ENCODE data around the gene HPCAL1.

The HPCAL1 gene

GRCh38 chr2:10370895-10371294 is 68.2 kb downstream of the HPCAL1 start:
- Histone ChIP-seq H3K9me3 (ENCODE audit: control insufficient read depth, insufficient read depth, low read length) (no peaks in the 10 kb centered on the region), H3K27ac (ENCODE audit: low read depth, low read length) (no peak overlapping the region), H3K27me3 (ENCODE audit: control insufficient read depth, insufficient read depth, low read length) (no peaks in the 10 kb centered on the region), H3K36me3 (ENCODE audit: control insufficient read depth, insufficient read depth, low read length) (no peaks in the 10 kb centered on the region), H3K9ac (ENCODE audit: low read depth, low read length) (no peak overlapping the region), H3K4me1 (ENCODE audit: control insufficient read depth, insufficient read depth, low read length) (peaks cover 11% of the 10 kb centered on the region), H3K4me3 (ENCODE audit: low read depth, low read length) (no peak overlapping the region)

DNA sequence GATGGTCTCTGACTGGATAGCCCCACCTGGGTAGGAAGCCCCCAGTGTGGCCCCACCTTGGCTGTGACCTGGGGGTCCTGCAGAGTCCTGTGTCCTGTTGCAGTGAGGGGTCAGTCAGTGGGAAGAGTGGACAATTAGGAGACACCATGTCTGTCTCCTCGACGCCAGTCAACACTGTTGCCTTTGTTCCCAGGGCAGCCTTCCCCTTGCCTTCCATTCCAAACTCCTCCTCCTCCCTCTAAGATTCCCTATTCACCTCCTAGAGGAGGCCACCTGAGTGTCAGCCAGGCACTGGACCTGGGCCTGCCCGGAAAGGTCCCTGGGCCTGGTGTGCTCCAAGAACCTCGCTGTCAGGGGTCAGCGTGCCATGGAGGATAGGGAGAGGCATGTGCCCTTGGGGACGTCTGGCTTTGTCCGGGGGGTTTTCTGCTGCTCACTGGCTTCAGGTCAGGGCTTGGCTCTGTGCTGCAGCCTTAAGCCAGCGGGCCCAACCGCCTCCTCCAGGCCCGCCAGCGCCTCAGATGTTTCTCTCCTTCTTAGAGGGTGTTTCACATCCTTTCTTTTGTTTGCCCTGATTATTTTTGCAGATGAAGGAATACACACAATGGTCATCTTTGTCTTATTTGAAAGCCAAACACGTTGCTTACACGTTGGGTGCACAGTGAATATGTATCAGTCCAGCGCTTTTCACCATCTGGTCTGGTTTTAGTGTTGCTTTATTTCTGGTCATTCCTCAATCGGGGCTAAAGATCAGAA is 68.9 kb downstream of the HPCAL1 start:
- no peaks in the 10 kb centered on the region for H3K9me3 ChIP-seq (ENCODE audit: control insufficient read depth, insufficient read depth, low read length)
- H3K27ac ChIP-seq (ENCODE audit: low read depth, low read length): no peak overlapping the region
- H3K9ac ChIP-seq (ENCODE audit: low read depth, low read length): no peak overlapping the region
- H3K4me1 ChIP-seq (ENCODE audit: control insufficient read depth, insufficient read depth, low read length): peaks cover 13% of the 10 kb centered on the region
- no peaks in the 10 kb centered on the region for H3K36me3 ChIP-seq (ENCODE audit: control insufficient read depth, insufficient read depth, low read length)
- H3K27me3 ChIP-seq (ENCODE audit: control insufficient read depth, insufficient read depth, low read length): no peaks in the 10 kb centered on the region
- H3K4me3 ChIP-seq (ENCODE audit: low read depth, low read length): no peak overlapping the region

GRCh38 chr2:10372203-10372861 is 69.6 kb downstream of the HPCAL1 start:
- Histone ChIP-seq H3K4me3 (ENCODE audit: low read depth, low read length) (no peak overlapping the region), H3K27me3 (ENCODE audit: control insufficient read depth, insufficient read depth, low read length) (no peaks in the 10 kb centered on the region), H3K36me3 (ENCODE audit: control insufficient read depth, insufficient read depth, low read length) (no peaks in the 10 kb centered on the region), H3K27ac (ENCODE audit: low read depth, low read length) (no peak overlapping the region), H3K4me1 (ENCODE audit: control insufficient read depth, insufficient read depth, low read length) (peaks cover 13% of the 10 kb centered on the region), H3K9ac (ENCODE audit: low read depth, low read length) (no peak overlapping the region), H3K9me3 (ENCODE audit: control insufficient read depth, insufficient read depth, low read length) (no peaks in the 10 kb centered on the region)

DNA sequence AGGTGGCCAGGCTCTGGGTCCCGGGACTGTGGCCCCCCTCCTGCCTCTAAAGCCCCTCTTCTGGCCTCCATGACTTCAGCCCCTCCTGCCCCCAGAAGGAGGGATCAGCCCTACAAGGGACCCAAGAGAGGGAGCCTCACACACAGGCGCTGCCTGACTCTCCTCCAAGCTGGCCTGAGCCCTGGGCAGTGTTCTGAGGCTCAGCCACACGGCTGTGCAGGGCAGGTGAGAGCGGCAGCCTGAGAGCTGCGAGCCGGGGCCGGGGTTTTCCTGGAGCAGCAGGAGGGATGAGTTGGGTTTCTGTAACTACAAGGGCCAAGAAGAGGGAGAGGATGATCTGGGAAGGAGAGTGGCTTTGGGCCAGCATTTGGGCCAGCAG is 70.1 kb downstream of the HPCAL1 start:
- no peak overlapping the region for H3K27ac ChIP-seq (ENCODE audit: low read depth, low read length)
- no peak overlapping the region for H3K9ac ChIP-seq (ENCODE audit: low read depth, low read length)
- no peaks in the 10 kb centered on the region for H3K36me3 ChIP-seq (ENCODE audit: control insufficient read depth, insufficient read depth, low read length)
- H3K9me3 ChIP-seq (ENCODE audit: control insufficient read depth, insufficient read depth, low read length): no peaks in the 10 kb centered on the region
- H3K4me3 ChIP-seq (ENCODE audit: low read depth, low read length): no peak overlapping the region
- H3K27me3 ChIP-seq (ENCODE audit: control insufficient read depth, insufficient read depth, low read length): no peaks in the 10 kb centered on the region
- H3K4me1 ChIP-seq (ENCODE audit: control insufficient read depth, insufficient read depth, low read length): peaks cover 13% of the 10 kb centered on the region

GRCh38 chr2:10373931-10374330 is 71.2 kb downstream of the HPCAL1 start:
- Histone ChIP-seq H3K27ac (ENCODE audit: low read depth, low read length) (no peak overlapping the region), H3K27me3 (ENCODE audit: control insufficient read depth, insufficient read depth, low read length) (no peaks in the 10 kb centered on the region), H3K4me3 (ENCODE audit: low read depth, low read length) (no peak overlapping the region), H3K9me3 (ENCODE audit: control insufficient read depth, insufficient read depth, low read length) (no peaks in the 10 kb centered on the region), H3K4me1 (ENCODE audit: control insufficient read depth, insufficient read depth, low read length) (peaks cover 13% of the 10 kb centered on the region), H3K9ac (ENCODE audit: low read depth, low read length) (no peak overlapping the region), H3K36me3 (ENCODE audit: control insufficient read depth, insufficient read depth, low read length) (no peaks in the 10 kb centered on the region)

DNA sequence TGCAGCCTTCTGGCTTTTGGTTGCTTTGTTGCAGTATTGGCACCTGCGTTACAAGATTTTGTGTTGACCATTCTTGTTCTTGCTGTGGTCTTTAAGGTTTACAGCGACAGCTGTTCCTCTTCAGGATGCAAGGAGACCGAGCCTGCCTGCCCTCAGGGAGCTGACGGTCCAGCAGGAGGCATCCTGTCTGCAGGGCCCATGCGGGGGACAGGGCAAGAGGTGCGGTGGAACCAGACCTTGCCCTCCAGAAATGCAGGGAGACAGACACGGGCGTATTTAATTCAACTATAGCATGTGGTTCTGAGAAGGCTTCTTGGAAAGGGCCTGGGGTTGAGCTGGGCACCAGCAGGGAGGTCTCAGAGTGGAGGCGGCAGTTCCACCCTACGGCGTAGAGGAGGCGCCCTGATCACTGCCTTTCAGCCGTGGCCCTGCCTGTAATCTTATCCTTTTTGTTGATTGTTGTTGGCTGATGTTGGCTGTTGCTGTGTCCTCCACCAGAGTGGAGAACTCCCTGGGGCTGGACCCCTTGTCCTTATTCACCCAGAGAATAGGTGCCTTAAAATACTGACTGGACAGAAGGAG is 71.7 kb downstream of the HPCAL1 start:
- no peaks in the 10 kb centered on the region for H3K27me3 ChIP-seq (ENCODE audit: control insufficient read depth, insufficient read depth, low read length)
- no peaks in the 10 kb centered on the region for H3K9me3 ChIP-seq (ENCODE audit: control insufficient read depth, insufficient read depth, low read length)
- H3K4me1 ChIP-seq (ENCODE audit: control insufficient read depth, insufficient read depth, low read length): peaks cover 13% of the 10 kb centered on the region
- H3K9ac ChIP-seq (ENCODE audit: low read depth, low read length): no peak overlapping the region
- no peak overlapping the region for H3K4me3 ChIP-seq (ENCODE audit: low read depth, low read length)
- no peaks in the 10 kb centered on the region for H3K36me3 ChIP-seq (ENCODE audit: control insufficient read depth, insufficient read depth, low read length)
- no peak overlapping the region for H3K27ac ChIP-seq (ENCODE audit: low read depth, low read length)

GRCh38 chr2:10375570-10376281 is 73.0 kb downstream of the HPCAL1 start:
- Histone ChIP-seq H3K9ac (ENCODE audit: low read depth, low read length) (no peak overlapping the region), H3K27ac (ENCODE audit: low read depth, low read length) (peak overlapping the region; percentile 40), H3K4me1 (ENCODE audit: control insufficient read depth, insufficient read depth, low read length) (peaks cover 13% of the 10 kb centered on the region), H3K27me3 (ENCODE audit: control insufficient read depth, insufficient read depth, low read length) (no peaks in the 10 kb centered on the region), H3K4me3 (ENCODE audit: low read depth, low read length) (no peak overlapping the region), H3K9me3 (ENCODE audit: control insufficient read depth, insufficient read depth, low read length) (no peaks in the 10 kb centered on the region), H3K36me3 (ENCODE audit: control insufficient read depth, insufficient read depth, low read length) (no peaks in the 10 kb centered on the region)

DNA sequence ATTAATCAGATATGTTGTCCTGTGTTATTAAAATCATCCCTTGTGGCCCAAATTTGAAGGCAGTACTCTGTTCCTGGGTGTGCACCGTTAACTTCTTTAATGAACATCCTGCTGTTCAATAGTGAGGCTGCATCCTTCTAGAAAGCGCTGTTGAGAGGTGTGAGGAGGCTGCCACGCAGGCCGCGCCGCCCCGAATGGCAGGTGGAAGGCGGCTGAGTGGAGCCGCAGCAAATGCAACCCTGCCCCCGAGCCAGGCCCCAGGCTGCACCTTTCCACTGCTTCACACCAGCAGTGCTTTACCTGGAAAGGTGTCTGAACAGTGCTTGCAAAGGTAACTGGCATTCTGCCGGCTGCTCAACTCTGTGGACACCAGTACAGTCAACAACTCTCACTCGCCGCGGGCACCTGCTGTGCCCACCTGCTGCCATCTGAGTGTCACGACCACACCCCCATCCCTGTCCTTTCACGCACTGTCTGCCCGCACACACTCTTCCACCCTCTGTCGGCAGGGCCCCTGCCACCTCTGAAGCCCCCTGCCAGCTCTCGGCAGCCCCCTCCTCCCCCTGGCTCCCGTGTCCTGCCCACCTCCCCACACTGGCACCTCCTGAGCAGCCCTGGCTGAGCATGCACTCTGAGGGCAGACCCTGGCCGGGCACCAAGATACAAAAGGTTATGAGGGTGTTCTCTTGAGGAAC is 74.5 kb downstream of the HPCAL1 start:
- Histone ChIP-seq H3K27me3 (ENCODE audit: control insufficient read depth, insufficient read depth, low read length) (no peaks in the 10 kb centered on the region), H3K36me3 (ENCODE audit: control insufficient read depth, insufficient read depth, low read length) (no peaks in the 10 kb centered on the region), H3K9ac (ENCODE audit: low read depth, low read length) (no peak overlapping the region), H3K27ac (ENCODE audit: low read depth, low read length) (no peak overlapping the region), H3K4me3 (ENCODE audit: low read depth, low read length) (no peak overlapping the region), H3K4me1 (ENCODE audit: control insufficient read depth, insufficient read depth, low read length) (peaks cover 24% of the 10 kb centered on the region), H3K9me3 (ENCODE audit: control insufficient read depth, insufficient read depth, low read length) (no peaks in the 10 kb centered on the region)

DNA sequence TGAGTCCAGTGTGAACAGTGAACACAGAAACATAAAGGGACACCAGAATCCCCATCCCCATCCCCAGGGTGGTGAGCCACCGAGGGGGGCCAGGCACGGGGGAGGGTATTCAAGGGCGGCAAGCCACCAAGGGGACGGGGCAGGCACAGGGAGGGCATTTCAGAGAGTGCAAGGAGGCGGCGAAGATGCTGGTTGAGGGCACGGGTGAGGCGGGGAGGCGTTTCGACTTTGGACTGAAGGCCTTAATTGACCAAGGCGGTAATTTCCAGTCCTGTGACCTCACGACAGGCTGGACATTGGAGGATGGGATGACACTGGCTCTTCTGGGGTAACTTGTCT is 75.0 kb downstream of the HPCAL1 start:
- Histone ChIP-seq H3K4me3 (ENCODE audit: low read depth, low read length) (no peak overlapping the region), H3K9me3 (ENCODE audit: control insufficient read depth, insufficient read depth, low read length) (no peaks in the 10 kb centered on the region), H3K9ac (ENCODE audit: low read depth, low read length) (no peak overlapping the region), H3K27ac (ENCODE audit: low read depth, low read length) (no peak overlapping the region), H3K36me3 (ENCODE audit: control insufficient read depth, insufficient read depth, low read length) (no peaks in the 10 kb centered on the region), H3K27me3 (ENCODE audit: control insufficient read depth, insufficient read depth, low read length) (no peaks in the 10 kb centered on the region), H3K4me1 (ENCODE audit: control insufficient read depth, insufficient read depth, low read length) (peaks cover 29% of the 10 kb centered on the region)

- no peaks in the 10 kb centered on the region for H3K36me3 ChIP-seq (ENCODE audit: control insufficient read depth, insufficient read depth, low read length)
- no peaks in the 10 kb centered on the region for H3K9me3 ChIP-seq (ENCODE audit: control insufficient read depth, insufficient read depth, low read length)
- H3K4me1 ChIP-seq (ENCODE audit: control insufficient read depth, insufficient read depth, low read length): peaks cover 30% of the 10 kb centered on the region
- H3K27ac ChIP-seq (ENCODE audit: low read depth, low read length): no peak overlapping the region
- H3K27me3 ChIP-seq (ENCODE audit: control insufficient read depth, insufficient read depth, low read length): no peaks in the 10 kb centered on the region
- no peak overlapping the region for H3K4me3 ChIP-seq (ENCODE audit: low read depth, low read length)
- no peak overlapping the region for H3K9ac ChIP-seq (ENCODE audit: low read depth, low read length)
These were observed 75.5 kb downstream of the HPCAL1 start for GRCh38 chr2:10378189-10378588.
